Keratinocyte (primary cell): ENCODE results near the gene ZMYND19. TPM values are rescaled to one million over a fixed set of nuclear protein-coding genes. Genes with fewer than 3 reads are reported as not detected.

Source experiments
- DNase-seq: peaks from one replicate; pipeline ENCODE4 v3.0.0-alpha.2; 2011; ENCODE audit warnings: low read depth, missing footprints, low spot score
- FAIRE-seq: peaks from 2 replicates; lab custom pipeline; 2011; peaks lifted over from hg19 to GRCh38; lab: Jason Lieb, UNC
- H2AFZ ChIP-seq: 2 replicates; pipeline ENCODE4 v1.6.0; 2012; ENCODE audit warnings: low read length, control low read depth, inconsistent platforms; ENCODE audit not compliant: control insufficient read depth
- H3K27ac ChIP-seq: 2 replicates; pipeline ENCODE4 v1.5.1; 2011; ENCODE audit warnings: low read length; ENCODE audit not compliant: control insufficient read depth, insufficient read depth
- H3K27me3 ChIP-seq: 3 replicates; pipeline ENCODE4 v1.6.0; 2011; ENCODE audit warnings: low read length; ENCODE audit not compliant: control insufficient read depth, insufficient read depth; ENCODE audit errors: extremely low read depth
- H3K36me3 ChIP-seq, 2 experiments: 2 replicates in 1 of 2; 3 replicates in 1 of 2; pipeline ENCODE4 v1.5.1; 2011; ENCODE audit warnings: low read length in 2 of 2, mild to moderate bottlenecking in 1 of 2; ENCODE audit not compliant: control insufficient read depth in 2 of 2, insufficient read depth in 2 of 2; ENCODE audit errors: extremely low read depth in 1 of 2
- H3K4me1 ChIP-seq: 3 replicates; pipeline ENCODE4 v1.5.1; 2011; ENCODE audit warnings: low read length; ENCODE audit not compliant: control insufficient read depth, insufficient read depth; ENCODE audit errors: extremely low read depth
- H3K4me2 ChIP-seq: 3 replicates; pipeline ENCODE4 v1.6.0; 2011; ENCODE audit warnings: low read depth, low read length; ENCODE audit not compliant: control insufficient read depth, insufficient read depth; ENCODE audit errors: extremely low read depth
- H3K4me3 ChIP-seq, 3 experiments: fragments of 200-600 bp in 1 of 3; sonication (generic) in 1 of 3; 2 replicates in 2 of 3; 3 replicates in 1 of 3; pipeline ENCODE4 v1.5.1; 2011 to 2016; ENCODE audit warnings: low read length in 3 of 3, mild to moderate bottlenecking in 3 of 3, control low read depth in 2 of 3, inconsistent platforms in 1 of 3, low read depth in 1 of 3, mixed read lengths in 1 of 3, mixed run types in 1 of 3, moderate library complexity in 1 of 3; ENCODE audit not compliant: control insufficient read depth in 2 of 3, insufficient read depth in 2 of 3; ENCODE audit errors: extremely low read depth in 1 of 3
- H3K79me2 ChIP-seq: 2 replicates; pipeline ENCODE4 v1.6.0; 2012; ENCODE audit warnings: low read length; ENCODE audit not compliant: control insufficient read depth, insufficient read depth
- H3K9ac ChIP-seq: 3 replicates; pipeline ENCODE4 v1.6.0; 2011; ENCODE audit warnings: low read length; ENCODE audit not compliant: control insufficient read depth, insufficient read depth; ENCODE audit errors: extremely low read depth
- H3K9me1 ChIP-seq: 3 replicates; pipeline ENCODE4 v1.6.0; 2011; ENCODE audit warnings: low read length; ENCODE audit not compliant: control insufficient read depth, insufficient read depth; ENCODE audit errors: extremely low read depth
- H3K9me3 ChIP-seq: 2 replicates; pipeline ENCODE4 v1.5.1; 2012; ENCODE audit warnings: low read depth, low read length; ENCODE audit not compliant: control insufficient read depth
- H4K20me1 ChIP-seq: 3 replicates; pipeline ENCODE4 v1.6.0; 2011; ENCODE audit warnings: low read length; ENCODE audit not compliant: control insufficient read depth, insufficient read depth; ENCODE audit errors: extremely low read depth
- EZH2 ChIP-seq: IDR thresholded peaks from one replicate; pipeline ENCODE4 v1.6.1; 2012; ENCODE audit warnings: inconsistent platforms, mild to moderate bottlenecking, low read length, moderate library complexity
- dilution Hi-C: fragments of 300-500 bp; cut with MboI; formaldehyde crosslinking; loops from one replicate; pipeline ENCODE4 v1.7.0; 2020; ENCODE audit warnings: low sequenced_read_pairs; ENCODE audit not compliant: extremely low pct_ligation_motif_present
- polyA plus RNA-seq, 5 experiments: library from polyadenylated mRNA; depleted of rRNA in 3 of 5; stranded (reverse) in 3 of 5; stranded (forward) in 1 of 5; unstranded in 1 of 5; fragments of >200 nt; gene quantifications; 1 replicate in 1 of 5; 2 replicates in 3 of 5; 3 replicates in 1 of 5; pipeline versions ENCODE4 v1.2.1 to v1.2.3, GENCODE V29; 2011 to 2012; ENCODE audit warnings: missing spikeins in 2 of 5, low read depth in 1 of 5, low replicate concordance in 1 of 5
- TF ChIP-seq, protein P1 (sequence below), 3 experiments: IDR thresholded peaks in 1 of 3; conservative IDR thresholded peaks in 1 of 3; optimal IDR thresholded peaks in 1 of 3; 2 replicates in 2 of 3; 3 replicates in 1 of 3; pipeline versions ENCODE3 to v1.5.1; 2011; ENCODE audit warnings: low read length in 3 of 3, mild to moderate bottlenecking in 3 of 3, moderate library complexity in 2 of 3, control low read depth in 1 of 3, inconsistent platforms in 1 of 3; ENCODE audit not compliant: insufficient read depth in 2 of 3; ENCODE audit errors: extremely low read depth in 1 of 3

ZMYND19 gene
- polyA plus RNA-seq, 1 donor (not counting 4 experiments of a cell fraction or from before 2014, with no cell fraction given): 25.8 TPM

GRCh38 chr9:137583347-137583746, 7.0 kb downstream of the ZMYND19 start:
- no peak overlapping the region for H2AFZ ChIP-seq
- no peak overlapping the region for H3K27ac ChIP-seq
- H3K9me3 ChIP-seq: no peaks in the 10 kb centered on the region
- H3K4me1 ChIP-seq: peaks cover 5% of the 10 kb centered on the region
- dilution Hi-C loops: no loop called here
- H3K79me2 ChIP-seq: peaks cover 42% of the 10 kb centered on the region
- H4K20me1 ChIP-seq: peaks cover 6% of the 10 kb centered on the region
- H3K9me1 ChIP-seq: no peaks in the 10 kb centered on the region
- no peak for TF ChIP-seq EZH2
- TF ChIP-seq, protein P1, sequence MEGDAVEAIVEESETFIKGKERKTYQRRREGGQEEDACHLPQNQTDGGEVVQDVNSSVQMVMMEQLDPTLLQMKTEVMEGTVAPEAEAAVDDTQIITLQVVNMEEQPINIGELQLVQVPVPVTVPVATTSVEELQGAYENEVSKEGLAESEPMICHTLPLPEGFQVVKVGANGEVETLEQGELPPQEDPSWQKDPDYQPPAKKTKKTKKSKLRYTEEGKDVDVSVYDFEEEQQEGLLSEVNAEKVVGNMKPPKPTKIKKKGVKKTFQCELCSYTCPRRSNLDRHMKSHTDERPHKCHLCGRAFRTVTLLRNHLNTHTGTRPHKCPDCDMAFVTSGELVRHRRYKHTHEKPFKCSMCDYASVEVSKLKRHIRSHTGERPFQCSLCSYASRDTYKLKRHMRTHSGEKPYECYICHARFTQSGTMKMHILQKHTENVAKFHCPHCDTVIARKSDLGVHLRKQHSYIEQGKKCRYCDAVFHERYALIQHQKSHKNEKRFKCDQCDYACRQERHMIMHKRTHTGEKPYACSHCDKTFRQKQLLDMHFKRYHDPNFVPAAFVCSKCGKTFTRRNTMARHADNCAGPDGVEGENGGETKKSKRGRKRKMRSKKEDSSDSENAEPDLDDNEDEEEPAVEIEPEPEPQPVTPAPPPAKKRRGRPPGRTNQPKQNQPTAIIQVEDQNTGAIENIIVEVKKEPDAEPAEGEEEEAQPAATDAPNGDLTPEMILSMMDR (optimal IDR thresholded peaks at IDR 0.05 in 1 of 3, IDR thresholded peaks at IDR 0.05 in 1 of 3, conservative IDR thresholded peaks at IDR 0.05 in 1 of 3; ENCODE audit: extremely low read depth in 1 of 3, insufficient read depth in 2 of 3, low read length in 3 of 3): no peak
- FAIRE-seq (no peak), DNase-seq (no peak)
- H3K27me3 ChIP-seq: no peaks in the 10 kb centered on the region
- H3K9ac ChIP-seq: no peak overlapping the region
- H3K36me3 ChIP-seq: peaks cover 45 to 61% of the 10 kb centered on the region in 2 experiments
- no peak overlapping the region for H3K4me2 ChIP-seq
- H3K4me3 ChIP-seq: no peak overlapping the region

DNA sequence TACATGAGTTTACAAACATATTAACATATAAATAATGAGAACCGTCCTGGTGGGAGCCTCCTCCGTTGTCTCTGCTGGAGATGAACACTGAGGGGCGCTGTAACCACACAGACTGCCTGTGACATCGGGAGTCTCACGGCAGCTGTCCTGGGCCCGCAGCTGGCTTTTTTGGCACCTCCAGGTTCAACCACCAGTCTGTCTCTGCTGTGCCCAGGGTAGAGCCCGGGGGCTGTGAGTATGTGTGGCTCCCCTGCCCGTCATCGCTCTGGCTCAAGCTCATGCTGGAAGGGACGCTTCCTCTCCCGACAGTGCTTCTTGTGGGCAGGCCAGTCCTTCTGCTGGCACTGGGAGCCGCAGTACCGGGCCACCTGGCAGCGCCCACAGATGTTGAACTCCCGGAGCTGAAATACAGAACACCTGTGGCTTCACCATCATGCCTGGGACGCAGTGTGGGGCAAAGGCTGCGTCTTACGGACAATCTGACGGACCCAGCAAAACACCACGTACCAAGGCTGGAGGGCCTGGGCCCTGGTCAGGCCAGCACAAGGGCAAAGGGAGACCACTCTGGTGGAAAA, 7.9 kb downstream of the ZMYND19 start:
- no peak overlapping the region for H3K4me3 ChIP-seq
- peaks cover 40% of the 10 kb centered on the region for H3K79me2 ChIP-seq
- FAIRE-seq: no peak
- dilution Hi-C loops: no loop called here
- H3K36me3 ChIP-seq: peaks cover 39 to 51% of the 10 kb centered on the region in 2 experiments
- DNase-seq: no peak
- H3K27me3 ChIP-seq: no peaks in the 10 kb centered on the region
- H3K9me1 ChIP-seq: no peaks in the 10 kb centered on the region
- no peaks in the 10 kb centered on the region for H3K9me3 ChIP-seq
- H2AFZ ChIP-seq: no peak overlapping the region
- no peak overlapping the region for H3K27ac ChIP-seq
- H3K4me2 ChIP-seq: no peak overlapping the region
- H3K4me1 ChIP-seq: peaks cover 8% of the 10 kb centered on the region
- H3K9ac ChIP-seq: no peak overlapping the region
- no peak for TF ChIP-seq EZH2
- TF ChIP-seq, protein P1 (optimal IDR thresholded peaks at IDR 0.05 in 1 of 3, IDR thresholded peaks at IDR 0.05 in 1 of 3, conservative IDR thresholded peaks at IDR 0.05 in 1 of 3; ENCODE audit: extremely low read depth in 1 of 3, insufficient read depth in 2 of 3, low read length in 3 of 3): peak; percentile 18 to 54 (median 36)
- peaks cover 6% of the 10 kb centered on the region for H4K20me1 ChIP-seq
